ENCODE measurements around the gene MRPS5.
"Not testable (repeated sequence)": the region's sequence is repeated elsewhere in the genome, so short reads cannot be mapped to it uniquely, and the experiment has no call there.

The MRPS5 gene

DNA sequence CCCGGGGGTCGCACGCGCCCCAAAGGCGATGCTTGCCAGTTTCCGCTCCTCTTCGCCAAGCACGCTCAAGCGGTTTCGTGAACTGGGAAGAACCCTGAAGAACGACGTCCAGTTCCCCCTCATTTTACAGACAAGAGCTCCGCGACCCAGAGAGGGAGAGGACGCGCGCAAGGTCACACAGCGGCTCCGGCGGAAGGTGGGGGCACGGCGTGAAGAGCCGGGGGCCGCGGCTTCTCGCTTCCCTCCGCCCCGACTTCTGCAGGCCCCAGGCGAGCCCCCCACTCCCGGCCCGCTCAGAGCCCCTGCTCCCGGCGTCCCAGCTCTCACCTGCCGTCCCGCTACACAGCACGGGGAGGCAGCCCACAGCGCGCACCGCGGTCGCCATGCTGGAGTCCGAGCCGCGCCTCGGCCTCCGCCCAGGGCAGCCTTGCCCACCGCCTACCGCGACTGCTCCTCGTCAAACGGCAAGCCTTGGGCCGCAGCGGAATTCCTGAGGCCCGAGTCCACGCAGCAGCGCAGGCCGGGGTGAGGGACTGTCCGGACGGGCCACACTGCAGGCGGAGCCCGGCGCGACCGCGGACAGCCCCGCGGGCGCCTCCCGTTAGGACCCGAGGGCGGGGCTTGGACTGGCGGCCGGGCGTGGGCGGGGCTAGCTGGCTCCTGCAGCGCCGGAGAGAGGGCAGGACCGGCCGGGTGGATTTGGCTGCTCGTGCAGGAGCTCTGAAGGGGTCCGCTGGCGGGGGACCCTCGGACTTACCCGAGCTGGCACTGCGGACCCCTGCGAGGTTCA, at the start of gene MRPS5:
TSS of gene MRPS5 (minus strand) at position 402 of the 790 bp plus-strand sequence. CDS start at position 385, 17 bp downstream.
- peak; percentile 70 for DNase-seq (ENCODE audit: low spot score)

DNA sequence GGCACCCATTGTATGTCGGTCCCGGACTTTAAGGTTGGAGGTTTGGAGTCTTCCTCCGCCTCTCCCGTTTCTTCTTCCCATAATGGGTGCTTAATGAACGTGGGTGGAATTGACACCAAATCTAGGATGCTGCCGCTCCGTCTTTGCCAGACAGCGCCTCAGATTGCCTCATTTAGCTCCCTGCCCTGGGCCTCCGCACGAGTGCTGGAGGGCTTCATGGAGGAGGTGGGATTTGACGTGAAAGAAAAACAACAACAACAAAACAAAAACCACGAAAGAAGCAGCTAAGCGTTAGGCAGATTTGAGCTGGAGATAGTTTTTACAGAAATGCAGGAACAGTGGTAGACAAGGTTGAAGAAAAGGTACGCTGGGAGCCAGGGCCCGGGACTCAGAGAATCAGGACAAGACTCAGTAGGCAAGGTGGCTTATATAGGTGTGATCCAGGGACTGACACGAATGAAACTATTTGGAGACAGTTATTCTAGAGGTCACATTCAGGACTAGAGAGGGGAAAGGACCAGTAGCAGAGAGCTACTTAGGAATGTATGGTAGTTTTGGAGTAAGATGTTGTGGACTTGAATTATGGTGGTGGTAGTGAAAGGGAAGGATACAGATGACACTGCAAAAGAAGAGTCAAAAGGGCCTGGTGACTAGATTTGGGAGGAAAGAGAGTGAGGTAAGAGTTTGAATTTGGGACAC, 44.6 kb upstream of the MRPS5 start:
- peak; percentile 6 for DNase-seq (ENCODE audit: low spot score)

DNA sequence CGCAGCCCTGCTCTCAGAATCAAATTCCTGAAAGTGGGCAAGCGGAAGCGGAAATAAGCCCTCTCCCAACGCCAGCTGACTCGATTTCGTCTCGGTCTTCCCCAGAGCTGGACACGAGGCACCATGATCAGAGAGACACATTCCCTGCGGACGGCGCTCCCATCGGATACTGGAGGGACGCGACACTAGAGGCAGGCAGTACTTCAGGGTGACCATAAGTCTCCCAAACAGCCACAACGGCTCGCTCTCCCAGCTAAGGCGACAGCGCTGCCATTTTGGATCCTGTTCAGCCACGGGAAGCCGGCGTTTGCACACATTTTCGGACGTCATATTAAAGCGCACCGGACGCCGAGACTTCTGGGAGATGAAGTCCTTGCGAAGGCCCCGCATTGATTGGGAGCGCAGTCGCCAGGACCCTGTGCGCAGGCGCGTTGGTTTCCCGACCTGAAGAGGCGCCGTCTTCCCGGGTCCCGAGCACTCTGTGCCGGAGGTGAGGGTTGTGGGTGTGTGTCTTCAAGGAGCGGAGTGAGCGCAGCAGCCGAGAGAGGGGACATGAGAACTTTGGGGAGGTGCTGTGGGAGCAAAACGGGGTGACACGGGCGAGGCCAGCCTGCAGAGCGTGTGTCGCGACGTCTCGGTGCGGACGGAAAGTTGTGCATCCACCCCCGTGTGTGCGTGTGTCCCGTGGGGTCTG, 43.9 kb upstream of the MRPS5 start, which contains the start of gene ZNF2:
TSS of gene ZNF2 (plus strand) at position 439 of the 694 bp plus-strand sequence. CDS start 10,418 bp downstream, outside the sequence.
- DNase-seq (ENCODE audit: low spot score) = peak; percentile 100

DNA sequence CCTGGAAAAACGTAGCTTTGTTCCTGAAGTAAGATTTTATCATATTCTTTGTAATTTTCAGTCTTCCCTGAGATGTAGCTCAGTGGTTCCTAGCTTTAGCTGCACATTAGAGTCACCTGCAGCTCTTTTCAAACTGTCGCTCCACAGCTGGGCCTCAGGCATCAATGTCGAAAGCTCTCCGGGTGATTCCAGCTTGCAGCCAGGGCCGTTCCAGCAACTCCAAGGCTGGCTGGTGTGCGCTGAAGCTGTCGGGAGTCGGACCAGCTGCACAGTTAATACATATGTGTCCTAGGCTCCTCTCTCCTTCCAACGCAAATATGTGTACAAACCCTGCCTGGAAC, 43.4 kb upstream of the MRPS5 start:
- DNase-seq (ENCODE audit: low spot score) = no peak

GRCh38 chr2:95159690-95160449, 38.3 kb upstream of the MRPS5 start, which contains the start of gene ZNF514:
Gene ZNF514 (minus strand): TSS chr2:95159848. CDS start chr2:95153253, 6,595 bp downstream.
- no peak for DNase-seq (ENCODE audit: low spot score)

DNA sequence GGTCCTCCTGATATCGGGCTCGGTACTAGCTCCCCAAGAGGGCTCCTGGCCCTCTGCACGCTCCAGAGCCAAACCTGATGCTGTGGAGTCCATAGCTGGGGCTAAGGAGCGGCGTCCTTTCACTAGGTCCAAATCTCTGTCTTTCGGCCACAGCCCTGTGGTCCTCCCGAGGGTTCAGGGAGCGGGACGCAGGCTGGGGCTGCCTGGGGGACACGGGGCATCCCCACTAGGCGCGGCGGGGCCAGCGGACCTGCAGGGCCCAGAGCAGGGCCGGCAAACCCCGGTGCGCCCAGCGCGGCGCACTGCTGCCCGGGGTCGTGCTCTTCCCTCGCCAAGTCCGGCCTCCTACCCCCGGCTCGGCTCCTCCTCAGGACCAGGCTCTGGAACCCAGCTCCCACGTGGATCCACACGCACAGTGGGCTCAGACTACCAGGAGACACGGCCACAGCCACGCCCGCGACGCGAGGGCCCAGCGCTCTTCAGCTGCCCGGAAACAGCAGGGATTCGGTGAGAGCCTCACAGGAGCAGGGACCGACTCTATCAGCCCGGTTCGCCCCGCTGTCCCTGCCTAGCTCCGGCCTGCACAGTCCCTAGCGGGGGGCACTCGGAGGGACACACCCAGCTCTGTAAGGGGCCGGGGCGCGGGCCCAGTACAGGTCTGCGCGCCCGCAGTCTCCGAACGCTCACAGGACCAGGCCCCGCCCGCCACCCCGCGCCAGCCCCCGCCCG, 37.4 kb upstream of the MRPS5 start:
- no peak for DNase-seq (ENCODE audit: low spot score)

GRCh38 chr2:95158441-95158840, 36.8 kb upstream of the MRPS5 start:
- no peak for DNase-seq (ENCODE audit: low spot score)

DNA sequence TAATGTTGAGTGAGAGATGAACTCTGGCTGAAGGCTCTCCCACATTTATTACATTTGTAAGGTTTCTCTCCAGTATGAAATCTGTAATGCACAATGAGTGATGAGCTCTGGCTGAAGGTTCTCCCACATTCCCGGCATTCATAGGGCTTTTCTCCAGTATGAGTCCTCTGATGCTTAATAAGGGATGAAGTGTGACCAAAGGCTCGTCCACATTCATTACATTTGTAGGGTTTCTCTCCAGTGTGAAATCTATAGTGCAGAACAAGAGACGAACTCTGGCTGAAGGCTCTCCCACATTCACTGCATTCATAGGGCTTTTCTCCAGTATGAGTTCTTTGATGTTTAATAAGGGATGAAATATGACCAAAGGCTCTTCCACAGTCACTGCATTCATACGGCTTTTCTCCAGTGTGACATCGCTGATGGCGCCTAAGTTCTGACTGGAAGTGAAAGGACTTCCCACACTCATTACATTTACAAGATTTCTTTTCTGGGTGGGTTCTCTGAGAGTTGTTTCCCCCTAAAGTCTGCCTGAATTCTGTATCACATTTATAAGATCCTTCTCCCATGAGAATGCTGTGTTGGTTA, 27.9 kb upstream of the MRPS5 start:
- no peak for DNase-seq (ENCODE audit: low spot score)

GRCh38 chr2:95143838-95144237, 22.2 kb upstream of the MRPS5 start:
- DNase-seq (ENCODE audit: low spot score) = no peak

GRCh38 chr2:95138702-95139101, 17.1 kb upstream of the MRPS5 start:
- DNase-seq (ENCODE audit: low spot score) = no peak

DNA sequence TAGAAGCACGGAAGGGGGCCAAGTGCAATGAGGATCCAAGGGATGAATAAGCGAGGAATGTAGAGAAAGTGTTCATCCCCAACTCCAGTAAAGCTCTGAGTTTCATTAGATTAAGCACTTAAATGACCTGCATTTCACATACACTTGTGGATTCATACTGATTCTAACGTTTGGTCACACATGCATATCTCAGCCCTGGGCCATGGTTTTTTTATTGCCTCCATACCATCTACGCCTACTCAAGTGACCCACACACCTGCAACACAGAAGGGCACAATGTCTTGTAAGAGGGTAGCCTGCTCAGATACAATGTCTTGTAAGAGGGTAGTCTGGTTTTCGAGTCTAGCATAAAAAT, 566 bp upstream of the MRPS5 start:
- DNase-seq (ENCODE audit: low spot score) = no peak

DNA sequence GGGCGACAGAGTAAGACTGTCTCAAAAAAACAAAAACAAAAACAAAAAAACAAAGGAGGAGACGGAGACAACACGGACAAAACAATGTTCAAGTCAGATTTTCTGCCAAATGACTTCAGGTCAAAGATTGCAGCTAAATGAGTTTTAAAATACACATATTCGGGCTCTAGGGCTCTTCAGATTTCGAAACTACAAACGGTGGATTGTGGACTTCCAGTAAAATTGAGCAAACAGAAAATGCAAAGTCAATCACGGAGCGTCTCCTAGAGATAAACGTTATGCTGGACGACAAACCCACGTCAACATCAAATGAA, 558 bp downstream of the MRPS5 start:
- DNase-seq (ENCODE audit: low spot score) = no peak

DNA sequence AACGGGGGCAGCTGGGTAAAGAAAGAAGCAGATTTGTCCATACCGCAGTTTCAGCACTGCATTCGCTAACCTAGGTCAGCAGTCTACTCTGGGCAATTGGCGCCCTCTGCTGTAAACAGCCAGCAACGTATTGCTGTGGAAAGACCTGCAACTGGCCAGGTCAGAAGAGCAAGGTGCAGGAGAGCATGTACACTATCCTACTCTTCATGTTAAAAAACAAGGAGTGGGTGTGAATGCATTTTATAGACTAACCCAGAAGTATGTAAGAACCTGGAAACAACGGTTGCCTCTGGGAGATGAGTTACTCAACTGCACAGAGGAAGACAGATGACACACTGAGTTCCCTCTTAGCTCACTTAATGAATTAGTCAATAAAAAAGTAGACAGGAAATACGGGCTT, 6.2 kb downstream of the MRPS5 start:
- DNase-seq (ENCODE audit: low spot score) = peak; percentile 68

- no peak for DNase-seq (ENCODE audit: low spot score)
Observed at GRCh38 chr2:95113464-95113863, 8.1 kb downstream of the MRPS5 start.

GRCh38 chr2:95110395-95110794, 11.2 kb downstream of the MRPS5 start:
- no peak for DNase-seq (ENCODE audit: low spot score)

DNA sequence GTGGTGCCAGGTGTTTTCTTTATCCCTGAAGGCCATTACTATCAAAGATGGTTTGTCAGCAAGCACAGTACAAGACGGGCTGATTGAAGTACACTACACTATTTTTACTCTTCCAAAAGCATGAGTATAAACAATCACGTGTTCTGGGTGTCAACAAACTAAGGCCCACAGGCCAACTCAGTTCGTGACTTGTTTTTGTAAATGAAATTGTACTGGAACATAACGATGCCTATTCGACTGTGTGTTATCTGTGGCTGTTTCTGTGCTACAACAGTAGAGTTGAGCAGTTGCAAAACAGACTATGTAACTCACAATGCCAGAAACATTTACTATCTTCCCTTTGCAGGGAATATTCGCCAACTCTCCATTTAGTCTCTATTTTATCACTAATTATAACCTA, 12.3 kb downstream of the MRPS5 start:
- no peak for DNase-seq (ENCODE audit: low spot score)

GRCh38 chr2:95106081-95106480, 15.5 kb downstream of the MRPS5 start:
- DNase-seq (ENCODE audit: low spot score) = no peak

GRCh38 chr2:95104606-95105005, 17.0 kb downstream of the MRPS5 start:
- no peak for DNase-seq (ENCODE audit: low spot score)

- DNase-seq (ENCODE audit: low spot score) = no peak
Observed at GRCh38 chr2:95099910-95100309, 21.7 kb downstream of the MRPS5 start.

DNA sequence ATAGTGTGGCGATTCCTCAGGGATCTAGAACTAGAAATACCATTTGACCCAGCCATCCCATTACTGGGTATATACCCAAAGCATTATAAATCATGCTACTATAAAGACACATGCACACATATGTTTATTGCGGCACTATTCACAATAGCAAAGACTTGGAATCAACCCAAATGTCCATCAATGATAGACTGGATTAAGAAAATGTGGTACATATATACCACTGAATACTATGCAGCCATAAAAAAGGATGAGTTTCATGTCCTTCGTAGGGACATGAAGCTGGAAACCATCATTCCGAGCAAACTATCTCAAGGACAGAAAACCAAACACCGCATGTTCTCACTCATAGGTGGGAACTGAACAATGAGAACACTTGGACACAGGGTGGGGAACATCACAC, 23.3 kb downstream of the MRPS5 start:
- DNase-seq (ENCODE audit: low spot score) = not testable (repeated sequence)

- DNase-seq (ENCODE audit: low spot score) = no peak
Observed at GRCh38 chr2:95091885-95092555, 29.6 kb downstream of the MRPS5 start.
